ENCODE data around the gene TMEM213. TPM values are rescaled to one million over a fixed set of nuclear protein-coding genes. Genes with fewer than 3 reads are reported as not detected.

TMEM213 gene
- total and polyA plus RNA-seq, 9 of the 15 experiments (the other 6 are each of a cell fraction or from before 2014, with no cell fraction given), result not detected

- DNase-seq (ENCODE audit: extremely low read depth in 1 of 4, low spot score in 3 of 4) (no peak), ATAC-seq (no peak), FAIRE-seq (no peak)
- TF ChIP-seq HMGXB4 (CRISPR knock-in tag; IDR thresholded peaks at IDR 0.05), result no peak
- Histone ChIP-seq H3K4me2 (ENCODE audit: insufficient read depth, low read length) (no peak overlapping the region), H3K9ac (ENCODE audit: insufficient read depth in 1 of 2, low read depth in 2 of 2, low read length in 2 of 2) (peak overlapping the region in 1 of 2 experiments; percentile 27; a peak in 1 of 4 replicates), H3K79me2 (ENCODE audit: control insufficient read depth, insufficient read depth, low read length) (no peaks in the 10 kb centered on the region), H4K20me1 (replicated peaks; ENCODE audit: control insufficient read depth, insufficient read depth, low read length) (no peaks in the 10 kb centered on the region), H3K9me3 (replicated peaks; ENCODE audit: control insufficient read depth, insufficient read depth, low read depth, low read length) (no peaks in the 10 kb centered on the region), H3K27ac (ENCODE audit: extremely low read depth, low read depth, low read length) (no peak overlapping the region), H3K27me3 (ENCODE audit: control insufficient read depth in 2 of 2, insufficient read depth in 2 of 2, low read length in 2 of 2) (peaks cover 44 to 71% of the 10 kb centered on the region in 2 experiments), H3K4me1 (replicated peaks in 1 of 2; ENCODE audit: control insufficient read depth in 2 of 2, insufficient read depth in 2 of 2, low read length in 2 of 2) (peaks cover 3 to 18% of the 10 kb centered on the region in 2 experiments; a peak in 4 of 5 replicates), H3K4me3 (no peak overlapping the region), H3K9me1 (ENCODE audit: control insufficient read depth, insufficient read depth, low read length) (no peaks in the 10 kb centered on the region), H2AFZ (ENCODE audit: low read depth, low read length) (no peak overlapping the region), H3K36me3 (ENCODE audit: control insufficient read depth, insufficient read depth, low read length) (no peaks in the 10 kb centered on the region)
- in situ Hi-C loops (cut with MboI), result no loop called here
- WGBS (ENCODE audit: insufficient coverage, low coverage, missing lambda C conversion rate), result 2% methylated on average over 19 of the region's 19 CpGs
- intact Hi-C loops (cut with micrococcal nuclease), result loop anchor here (2.0 to 10.0 kb wide), 2 partner anchors 183 to 419 kb away; no protein-coding TSS in a partner anchor
- ChIA-PET CTCF (ENCODE audit: low intra/inter-chr PET ratio) (no interaction called here), POLR2A (no interaction called here)
- BruUV-seq (replicated peaks), result no TSS peak
These were observed 70.0 kb downstream of the TMEM213 start for GRCh38 chr7:138867744-138868143.

- Histone ChIP-seq H4K20me1 (replicated peaks; ENCODE audit: control insufficient read depth, insufficient read depth, low read length) (no peaks in the 10 kb centered on the region), H2AFZ (ENCODE audit: low read depth, low read length) (no peak overlapping the region), H3K4me3 (no peak overlapping the region), H3K4me1 (replicated peaks in 1 of 2; ENCODE audit: control insufficient read depth in 2 of 2, insufficient read depth in 2 of 2, low read length in 2 of 2) (peaks cover 3 to 18% of the 10 kb centered on the region in 2 experiments; a peak in 4 of 5 replicates), H3K9me3 (replicated peaks; ENCODE audit: control insufficient read depth, insufficient read depth, low read depth, low read length) (no peaks in the 10 kb centered on the region), H3K36me3 (ENCODE audit: control insufficient read depth, insufficient read depth, low read length) (no peaks in the 10 kb centered on the region), H3K9me1 (ENCODE audit: control insufficient read depth, insufficient read depth, low read length) (no peaks in the 10 kb centered on the region), H3K4me2 (ENCODE audit: insufficient read depth, low read length) (no peak overlapping the region), H3K27me3 (ENCODE audit: control insufficient read depth in 2 of 2, insufficient read depth in 2 of 2, low read length in 2 of 2) (peaks cover 41 to 72% of the 10 kb centered on the region in 2 experiments), H3K79me2 (ENCODE audit: control insufficient read depth, insufficient read depth, low read length) (no peaks in the 10 kb centered on the region), H3K27ac (ENCODE audit: extremely low read depth, low read depth, low read length) (no peak overlapping the region), H3K9ac (ENCODE audit: insufficient read depth in 1 of 2, low read depth in 2 of 2, low read length in 2 of 2) (no peak overlapping the region; a peak in 1 of 4 replicates)
- POLR2A ChIA-PET, result no interaction called here
- FAIRE-seq (no peak), ATAC-seq (no peak), DNase-seq (ENCODE audit: extremely low read depth in 1 of 4, low spot score in 3 of 4) (no peak)
- no TSS peak for BruUV-seq (replicated peaks)
- CTCF ChIA-PET (ENCODE audit: low intra/inter-chr PET ratio), result no interaction called here
- intact Hi-C loops (cut with micrococcal nuclease) (loop anchor here (10.0 kb wide), 1 partner anchor 184 kb away; no protein-coding TSS in a partner anchor), in situ Hi-C loops (cut with MboI) (no loop called here)
- under 1% methylated on average over 14 of the region's 14 CpGs for WGBS (ENCODE audit: insufficient coverage, low coverage, missing lambda C conversion rate)
- TF ChIP-seq ZNF217 (CRISPR knock-in tag; IDR thresholded peaks at IDR 0.05) (no peak), ZSCAN29 (IDR thresholded peaks at IDR 0.05) (no peak), ID3 (CRISPR knock-in tag; IDR thresholded peaks at IDR 0.05) (no peak), ID3 (tag; IDR thresholded peaks at IDR 0.05) (no peak), MAX (CRISPR knock-in tag; IDR thresholded peaks at IDR 0.05) (no peak), POLR2AphosphoS2 (IDR thresholded peaks at IDR 0.05; ENCODE audit: low read length) (no peak)
These were observed 70.9 kb downstream of the TMEM213 start for GRCh38 chr7:138868711-138869110.
